H1 (cell line): ENCODE results near the gene BBC3. TPM values are rescaled to one million over a fixed set of nuclear protein-coding genes. Genes with fewer than 3 reads are reported as not detected.

ENCODE experiments used
- CBX5 ChIP-seq: fragments of 300-800, 300-1000 bp; sonication (generic); IDR thresholded peaks from 2 replicates; pipeline ENCODE4 v1.7.1; 2016; ENCODE audit warnings: antibody characterized with exemption, low read length, low read depth
- PHF8 ChIP-seq: fragments of 200-600 bp; sonication (generic); conservative IDR thresholded peaks from 2 replicates; pipeline ENCODE4 v1.7.1; 2012; ENCODE audit warnings: low read depth, mild to moderate bottlenecking, inconsistent platforms, low read length, moderate library complexity
- POLR2AphosphoS5 ChIP-seq: IDR thresholded peaks from 2 replicates; pipeline ENCODE4 v1.6.1; 2011; ENCODE audit warnings: low read depth, low read length
- POU5F1 ChIP-seq: IDR thresholded peaks from 2 replicates; pipeline ENCODE4 v1.6.1; 2011; ENCODE audit warnings: low read depth, mild to moderate bottlenecking, low read length, moderate library complexity
- SAP30 ChIP-seq: fragments of 300-600 bp; sonication (generic); IDR thresholded peaks from 2 replicates; pipeline ENCODE4 v1.7.1; 2012; ENCODE audit warnings: low read length, moderate library complexity, mild to moderate bottlenecking, inconsistent platforms; ENCODE audit not compliant: insufficient read depth, insufficient replicate concordance
- SP4 ChIP-seq: IDR thresholded peaks from 2 replicates; pipeline ENCODE4 v1.6.1; 2012; ENCODE audit warnings: low read length, inconsistent platforms
- TAF7 ChIP-seq: optimal IDR thresholded peaks from 2 replicates; pipeline ENCODE3; 2011; ENCODE audit warnings: low read depth, mild to moderate bottlenecking, inconsistent platforms, low read length, moderate library complexity, borderline replicate concordance
- polyA plus RNA-seq, 7 experiments: library from polyadenylated mRNA; depleted of rRNA in 3 of 7; stranded (reverse) in 5 of 7; unstranded in 2 of 7; fragments of >200 nt in 5 of 7; fragments of 200-250 nt in 2 of 7; gene quantifications; 1 replicate in 5 of 7; 2 replicates in 1 of 7; 4 replicates in 1 of 7; pipeline versions ENCODE4 v1.2.1 to v1.2.3, GENCODE V29; 2011 to 2013; ENCODE audit warnings: missing spikeins in 2 of 7, mixed read lengths in 2 of 7
- total RNA-seq: library from RNA; stranded (reverse); fragmentation: NEBNext Ultra II Directional; extraction: Animal tissue kit (Norgen Biotek cat#: 25700); gene quantifications from 2 replicates; pipeline ENCODE4 v1.2.1, GENCODE V29; 2021

Gene BBC3
- total and polyA plus RNA-seq, 2 of the 8 experiments (the other 6 are each of a cell fraction or from before 2014, with no cell fraction given) = 13.2 to 21.6 TPM

DNA sequence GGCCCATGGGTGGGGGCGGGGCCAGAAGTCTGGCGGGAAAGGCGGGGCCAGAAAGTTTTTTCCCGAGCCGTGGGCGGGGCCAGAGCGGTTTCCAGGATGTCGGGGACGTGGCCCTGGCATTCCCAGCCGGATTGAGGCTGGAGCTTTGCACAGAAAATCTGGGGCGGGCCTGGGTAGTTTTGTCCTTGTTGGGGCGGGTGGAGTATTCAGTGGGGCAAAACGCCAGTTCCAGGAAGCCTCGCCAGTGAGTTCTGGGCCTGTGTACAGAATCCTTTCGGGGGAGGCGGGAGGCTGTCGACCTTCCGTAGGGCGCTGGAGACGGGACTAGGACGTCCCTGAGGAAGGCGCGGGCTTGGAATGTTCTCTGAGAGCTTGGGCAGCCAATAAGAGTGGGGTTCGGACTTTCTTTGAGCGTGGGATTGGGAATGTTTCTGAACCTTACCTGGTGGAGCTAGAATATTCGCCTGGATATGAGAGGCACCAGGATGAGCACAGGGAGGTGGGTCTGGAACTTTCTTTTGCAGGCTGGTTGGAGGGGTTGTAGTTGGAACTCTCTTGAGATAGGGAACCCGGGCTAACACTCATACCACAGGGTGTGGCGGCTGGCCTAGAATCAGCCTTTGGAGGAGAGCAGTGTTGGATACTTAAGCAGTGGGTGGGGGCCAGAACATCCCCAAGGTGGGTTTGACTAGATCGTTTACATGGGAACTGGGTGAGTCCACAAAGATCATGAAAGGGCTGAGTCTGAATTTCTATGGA is 26.6 kb upstream of the BBC3 start (continued):
- TF ChIP-seq SP4 = peak; percentile 23; the same call in 1 of the 2 replicates
- peak; percentile 56 for TF ChIP-seq POLR2AphosphoS5
- TF ChIP-seq CBX5 = no peak
- peak; percentile 52; the same call in 1 of the 2 replicates for TF ChIP-seq PHF8
- no peak for TF ChIP-seq POU5F1
- peak; percentile 37 for TF ChIP-seq SAP30
- peak; percentile 69 for TF ChIP-seq TAF7
- TF ChIP-seq, all 59 proteins: peak for 12
